Spleen (tissue), 7 donors: Measurements from ENCODE around the gene CCDC141.

Source experiments
- CTCF ChIP-seq, 11 experiments: fragments of 200-600 bp in 7 of 11; fragments of 450-650 bp in 4 of 11; sonication (generic) in 4 of 11; IDR thresholded peaks in 8 of 11; conservative IDR thresholded peaks in 3 of 11; 1 replicate in 7 of 11; 2 replicates in 4 of 11; pipeline versions ENCODE4 v1.4.0 to v1.8.0; 2016 to 2021; ENCODE audit warnings: antibody characterized with exemption in 11 of 11, inconsistent platforms in 4 of 11, mild to moderate bottlenecking in 1 of 11
- POLR2A ChIP-seq, 3 donors: fragments of 450-650 bp; IDR thresholded peaks; one replicate each; pipeline ENCODE4 v1.5.1; 2017; ENCODE audit warnings: antibody characterized with exemption in 3 of 3, mild to moderate bottlenecking in 1 of 3
- donor health status: DM: no; HTN: no; CAD: no; lungs with moderate emphysema.
- donor health status: DM: no; HTN: no; CAD: no.
- donor health status: DM: no; HTN: no; CAD: no.

DNA sequence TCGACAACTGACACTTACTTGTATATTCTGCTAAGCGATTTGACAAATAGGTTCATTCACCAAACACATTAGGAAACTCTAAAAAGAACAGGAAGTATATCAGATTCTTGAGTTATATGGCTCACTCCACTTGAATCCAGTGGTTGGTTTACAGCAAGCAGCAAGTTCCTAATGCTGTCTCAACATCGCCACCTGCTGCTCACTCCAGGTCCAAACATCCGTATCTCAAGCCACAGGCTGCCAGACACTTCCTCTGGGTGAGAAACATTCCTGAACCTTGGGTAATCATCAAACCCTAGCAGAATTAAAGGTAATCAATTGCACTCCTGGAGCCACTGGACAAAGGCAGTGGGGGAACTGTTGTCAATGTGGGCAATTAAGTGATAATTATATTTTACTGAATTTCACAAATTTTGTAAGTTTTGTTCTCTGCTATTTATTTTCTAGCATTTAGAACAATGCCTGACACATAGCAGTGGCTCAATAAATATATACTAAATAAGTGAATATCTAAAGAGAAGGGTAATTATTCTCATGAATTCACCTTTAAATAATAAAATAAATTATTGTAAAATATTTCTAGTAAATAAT lies 135.6 kb downstream of the CCDC141 start:
- TF ChIP-seq POLR2A (IDR thresholded peaks at IDR 0.05) (no peak), CTCF (IDR thresholded peaks at IDR 0.05 in 8 of 11, conservative IDR thresholded peaks at IDR 0.05 in 3 of 11) (peak; percentile 34 to 83 (median 72))
